Neutrophil (primary cell): ENCODE measurements around the gene GPR68.

Source experiments
- H3K27ac ChIP-seq: fragments of 200-600 bp; sonication (generic); 2 replicates; pipeline ENCODE4 v1.5.1; 2016; ENCODE audit warnings: mild to moderate bottlenecking, moderate library complexity
- H3K27me3 ChIP-seq: fragments of 200-600 bp; sonication (generic); 2 replicates; pipeline ENCODE4 v1.6.0; 2016; ENCODE audit warnings: mild to moderate bottlenecking
- H3K36me3 ChIP-seq: fragments of 200-600 bp; sonication (generic); 2 replicates; pipeline ENCODE4 v1.5.1; 2017
- H3K4me1 ChIP-seq, 2 experiments: fragments of 200-600 bp in 1 of 2; sonication (generic) in 1 of 2; 1 replicate in 1 of 2; 2 replicates in 1 of 2; pipeline versions ENCODE4 v1.5.1 to v1.6.1; 2013 to 2016; ENCODE audit warnings: low read depth in 1 of 2, low read length in 1 of 2, mild to moderate bottlenecking in 1 of 2, moderate library complexity in 1 of 2; ENCODE audit not compliant: control insufficient read depth in 1 of 2, insufficient read depth in 1 of 2
- H3K4me3 ChIP-seq, 2 experiments: fragments of 200-600 bp in 1 of 2; sonication (generic) in 1 of 2; 1 replicate in 1 of 2; 2 replicates in 1 of 2; pipeline ENCODE4 v1.5.1; 2013 to 2016; ENCODE audit warnings: low read depth in 1 of 2, low read length in 1 of 2, mild to moderate bottlenecking in 1 of 2, moderate library complexity in 1 of 2
- H3K9me3 ChIP-seq: fragments of 200-600 bp; sonication (generic); 2 replicates; pipeline ENCODE4 v1.5.1; 2016
- CTCF ChIP-seq: fragments of 200-600 bp; sonication (generic); IDR thresholded peaks from 2 replicates; pipeline ENCODE4 v1.5.1; 2016; ENCODE audit warnings: antibody characterized with exemption

GPR68 gene

GRCh38 chr14:91215381-91215780, 29.1 kb downstream of the GPR68 start:
- Histone ChIP-seq H3K9me3 (no peaks in the 10 kb centered on the region), H3K27ac (no peak overlapping the region), H3K4me1 (no peaks in the 10 kb centered on the region), H3K27me3 (no peaks in the 10 kb centered on the region), H3K4me3 (no peak overlapping the region), H3K36me3 (peaks cover 96% of the 10 kb centered on the region)
- no peak for TF ChIP-seq CTCF

GRCh38 chr14:91214306-91214705, 30.2 kb downstream of the GPR68 start:
- no peak overlapping the region for H3K4me3 ChIP-seq

GRCh38 chr14:91211017-91211416, 33.5 kb downstream of the GPR68 start:
- H3K4me1 ChIP-seq = no peaks in the 10 kb centered on the region
- no peaks in the 10 kb centered on the region for H3K27me3 ChIP-seq
- no peak for TF ChIP-seq CTCF
- H3K4me3 ChIP-seq = no peak overlapping the region
- peaks cover 92% of the 10 kb centered on the region for H3K36me3 ChIP-seq
- no peak overlapping the region for H3K27ac ChIP-seq
- no peaks in the 10 kb centered on the region for H3K9me3 ChIP-seq

More at GRCh38 chr14:91214306-91214705, 30.2 kb downstream of the GPR68 start:
- peaks cover 96% of the 10 kb centered on the region for H3K36me3 ChIP-seq
- H3K9me3 ChIP-seq = no peaks in the 10 kb centered on the region
- H3K27me3 ChIP-seq = no peaks in the 10 kb centered on the region
- H3K27ac ChIP-seq = no peak overlapping the region
- no peaks in the 10 kb centered on the region for H3K4me1 ChIP-seq
- TF ChIP-seq CTCF = no peak

- H3K4me1 ChIP-seq = peaks cover 0 to 4% of the 10 kb centered on the region in 2 experiments
- TF ChIP-seq CTCF = no peak
- H3K9me3 ChIP-seq = no peaks in the 10 kb centered on the region
- H3K36me3 ChIP-seq = peaks cover 93% of the 10 kb centered on the region
- no peaks in the 10 kb centered on the region for H3K27me3 ChIP-seq
- no peak overlapping the region for H3K4me3 ChIP-seq
- no peak overlapping the region for H3K27ac ChIP-seq
Observed at GRCh38 chr14:91207008-91207407, 37.5 kb downstream of the GPR68 start.

- Histone ChIP-seq H3K9me3 (no peaks in the 10 kb centered on the region), H3K27me3 (no peaks in the 10 kb centered on the region), H3K4me1 (peaks cover 0 to 4% of the 10 kb centered on the region in 2 experiments), H3K4me3 (no peak overlapping the region), H3K27ac (no peak overlapping the region), H3K36me3 (peaks cover 93% of the 10 kb centered on the region)
- TF ChIP-seq CTCF = no peak
Observed at GRCh38 chr14:91205459-91205858, 39.0 kb downstream of the GPR68 start.

GRCh38 chr14:91204657-91205056, 39.8 kb downstream of the GPR68 start:
- H3K36me3 ChIP-seq = peaks cover 93% of the 10 kb centered on the region

More at GRCh38 chr14:91204657-91205056, 39.8 kb downstream of the GPR68 start:
- TF ChIP-seq CTCF = no peak
- peaks cover 0 to 4% of the 10 kb centered on the region in 2 experiments for H3K4me1 ChIP-seq
- H3K27ac ChIP-seq = no peak overlapping the region
- no peaks in the 10 kb centered on the region for H3K27me3 ChIP-seq
- H3K9me3 ChIP-seq = no peaks in the 10 kb centered on the region
- H3K4me3 ChIP-seq = no peak overlapping the region
